ENCODE data around the gene SMG6.

- no peak for TF ChIP-seq CENPBD1 (CRISPR knock-in tag; IDR thresholded peaks at IDR 0.05; ENCODE audit: borderline replicate concordance, low read depth)
- no peak for TF ChIP-seq EP300 (IDR thresholded peaks at IDR 0.05; ENCODE audit: low read depth in 2 of 2, low read length in 2 of 2)
- no peak for TF ChIP-seq EP300 (CRISPR knock-in tag; IDR thresholded peaks at IDR 0.05; ENCODE audit: borderline replicate concordance)
- no peak for TF ChIP-seq ZNF776 (CRISPR knock-in tag; IDR thresholded peaks at IDR 0.05)
- no peak for TF ChIP-seq PREB (CRISPR knock-in tag; IDR thresholded peaks at IDR 0.05)
- no peak for TF ChIP-seq ZNF430 (CRISPR knock-in tag; IDR thresholded peaks at IDR 0.05)
These were observed 274.8 kb downstream of the SMG6 start for GRCh38 chr17:2028737-2029136.

Measured in HepG2 (cell line).